Nephron (organoid): ENCODE measurements around the gene MICAL3.

Experiments used
- H3K27ac Mint-ChIP-seq, 3 experiments: 2 replicates each; pipeline ENCODE4 v1.8.0; 2020; ENCODE audit warnings: mixed read lengths in 3 of 3, mild to moderate bottlenecking in 2 of 3, moderate library complexity in 1 of 3
- H3K27me3 Mint-ChIP-seq: 2 replicates; pipeline ENCODE4 v1.8.0; 2021; ENCODE audit warnings: low read depth, mild to moderate bottlenecking, moderate library complexity, mixed read lengths
- H3K36me3 Mint-ChIP-seq: 2 replicates; pipeline ENCODE4 v1.8.0; 2020; ENCODE audit warnings: low read depth, mixed read lengths
- H3K4me1 Mint-ChIP-seq: 2 replicates; pipeline ENCODE4 v1.8.0; 2020; ENCODE audit warnings: mixed read lengths
- H3K4me3 Mint-ChIP-seq, 3 experiments: 2 replicates each; pipeline ENCODE4 v1.8.0; 2020; ENCODE audit warnings: mild to moderate bottlenecking in 3 of 3, mixed read lengths in 3 of 3, moderate library complexity in 2 of 3
- H3K9me3 Mint-ChIP-seq: 2 replicates; pipeline ENCODE4 v1.8.0; 2020; ENCODE audit warnings: mixed read lengths
- TF ChIP-seq, protein P1 (sequence below), 3 experiments: fragments of 200-600 bp; sonication (generic); IDR thresholded peaks; one replicate each; pipeline ENCODE4 v1.5.0; 2021; ENCODE audit warnings: antibody characterized with exemption in 3 of 3; ENCODE audit not compliant: unreplicated experiment in 3 of 3

MICAL3 gene

DNA sequence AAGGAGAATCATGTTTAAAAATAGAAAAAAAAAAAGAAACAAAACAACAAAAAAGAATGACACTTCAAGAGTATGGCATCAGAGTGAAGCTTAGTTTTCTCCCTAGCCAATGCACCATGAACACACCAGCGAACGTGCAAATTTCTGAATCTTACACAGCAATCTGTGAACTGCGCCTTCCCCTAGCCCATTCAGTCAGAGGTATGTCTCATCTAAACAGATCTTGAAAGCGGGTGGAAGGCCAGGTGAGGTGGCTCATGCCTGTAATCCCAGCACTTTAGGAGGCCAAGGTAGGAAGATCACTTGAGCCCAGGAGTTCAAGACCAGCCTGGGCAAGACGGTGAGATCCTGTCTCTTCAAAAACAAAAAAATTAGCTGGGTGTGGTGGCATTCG is 113.1 kb downstream of the MICAL3 start:
- H3K27me3 Mint-ChIP-seq: peaks cover 3% of the 10 kb centered on the region
- peaks cover 72% of the 10 kb centered on the region for H3K4me1 Mint-ChIP-seq
- H3K9me3 Mint-ChIP-seq: no peaks in the 10 kb centered on the region
- H3K4me3 Mint-ChIP-seq: peak overlapping the region in 2 of 3 experiments; percentile 16 to 20
- H3K36me3 Mint-ChIP-seq: peaks cover 7% of the 10 kb centered on the region
- peak overlapping the region; percentile 82 to 92 (median 87) for H3K27ac Mint-ChIP-seq
- TF ChIP-seq, protein P1, sequence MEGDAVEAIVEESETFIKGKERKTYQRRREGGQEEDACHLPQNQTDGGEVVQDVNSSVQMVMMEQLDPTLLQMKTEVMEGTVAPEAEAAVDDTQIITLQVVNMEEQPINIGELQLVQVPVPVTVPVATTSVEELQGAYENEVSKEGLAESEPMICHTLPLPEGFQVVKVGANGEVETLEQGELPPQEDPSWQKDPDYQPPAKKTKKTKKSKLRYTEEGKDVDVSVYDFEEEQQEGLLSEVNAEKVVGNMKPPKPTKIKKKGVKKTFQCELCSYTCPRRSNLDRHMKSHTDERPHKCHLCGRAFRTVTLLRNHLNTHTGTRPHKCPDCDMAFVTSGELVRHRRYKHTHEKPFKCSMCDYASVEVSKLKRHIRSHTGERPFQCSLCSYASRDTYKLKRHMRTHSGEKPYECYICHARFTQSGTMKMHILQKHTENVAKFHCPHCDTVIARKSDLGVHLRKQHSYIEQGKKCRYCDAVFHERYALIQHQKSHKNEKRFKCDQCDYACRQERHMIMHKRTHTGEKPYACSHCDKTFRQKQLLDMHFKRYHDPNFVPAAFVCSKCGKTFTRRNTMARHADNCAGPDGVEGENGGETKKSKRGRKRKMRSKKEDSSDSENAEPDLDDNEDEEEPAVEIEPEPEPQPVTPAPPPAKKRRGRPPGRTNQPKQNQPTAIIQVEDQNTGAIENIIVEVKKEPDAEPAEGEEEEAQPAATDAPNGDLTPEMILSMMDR (IDR thresholded peaks at IDR 0.05; ENCODE audit: unreplicated experiment in 3 of 3): no peak

DNA sequence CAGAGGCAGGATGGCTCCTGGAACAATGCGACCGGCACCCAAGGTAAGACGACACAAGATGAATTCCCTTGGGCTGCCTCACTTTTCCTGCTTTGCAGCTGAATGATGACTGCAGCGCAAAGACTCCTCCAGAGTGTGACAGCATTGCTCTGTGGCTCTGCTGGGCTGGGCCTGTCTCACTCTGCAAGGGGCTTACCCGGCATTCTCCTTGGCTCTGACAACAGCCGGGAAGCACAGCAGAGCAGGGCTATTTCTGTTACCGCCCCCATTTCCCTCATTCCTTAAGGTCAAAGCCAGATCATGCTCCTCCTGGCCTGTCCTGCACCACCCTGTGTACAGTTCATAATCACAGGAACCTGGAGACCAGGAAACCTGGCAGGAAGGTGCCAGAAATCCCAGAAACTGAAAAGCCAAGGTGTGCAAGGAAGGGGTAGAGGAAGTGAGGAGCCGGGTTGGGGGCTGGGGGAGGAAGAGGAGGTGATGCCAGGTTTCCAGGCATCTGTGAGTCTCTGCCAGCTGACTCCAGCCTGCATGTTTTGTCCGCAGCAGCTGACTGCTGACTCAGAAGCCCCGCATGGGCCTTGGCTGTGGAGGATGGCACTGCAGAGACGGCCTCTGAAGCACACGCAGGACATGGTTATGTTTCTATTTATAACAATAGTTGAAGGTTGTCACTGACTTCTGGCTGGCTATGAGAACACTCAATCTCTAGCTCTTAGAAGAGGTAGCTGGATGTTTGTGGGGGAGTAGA is 113.6 kb downstream of the MICAL3 start:
- Mint-ChIP-seq H3K4me1 (peaks cover 72% of the 10 kb centered on the region), H3K4me3 (peak overlapping the region; percentile 15 to 33 (median 20)), H3K9me3 (no peaks in the 10 kb centered on the region), H3K27me3 (peaks cover 3% of the 10 kb centered on the region), H3K27ac (peak overlapping the region; percentile 82 to 92 (median 87)), H3K36me3 (peaks cover 10% of the 10 kb centered on the region)
- TF ChIP-seq, protein P1 (IDR thresholded peaks at IDR 0.05; ENCODE audit: unreplicated experiment in 3 of 3): peak; percentile 22 to 51 (median 27)

- peaks cover 23% of the 10 kb centered on the region for H3K36me3 Mint-ChIP-seq
- H3K27ac Mint-ChIP-seq: peak overlapping the region in 2 of 3 experiments; percentile 38 to 51
- H3K4me3 Mint-ChIP-seq: no peak overlapping the region
- peaks cover 76% of the 10 kb centered on the region for H3K4me1 Mint-ChIP-seq
- TF ChIP-seq, protein P1 (IDR thresholded peaks at IDR 0.05; ENCODE audit: unreplicated experiment in 3 of 3): no peak
- H3K9me3 Mint-ChIP-seq: no peaks in the 10 kb centered on the region
- H3K27me3 Mint-ChIP-seq: peaks cover 3% of the 10 kb centered on the region
Measured at GRCh38 chr22:17907748-17908051, 116.7 kb downstream of the MICAL3 start.

DNA sequence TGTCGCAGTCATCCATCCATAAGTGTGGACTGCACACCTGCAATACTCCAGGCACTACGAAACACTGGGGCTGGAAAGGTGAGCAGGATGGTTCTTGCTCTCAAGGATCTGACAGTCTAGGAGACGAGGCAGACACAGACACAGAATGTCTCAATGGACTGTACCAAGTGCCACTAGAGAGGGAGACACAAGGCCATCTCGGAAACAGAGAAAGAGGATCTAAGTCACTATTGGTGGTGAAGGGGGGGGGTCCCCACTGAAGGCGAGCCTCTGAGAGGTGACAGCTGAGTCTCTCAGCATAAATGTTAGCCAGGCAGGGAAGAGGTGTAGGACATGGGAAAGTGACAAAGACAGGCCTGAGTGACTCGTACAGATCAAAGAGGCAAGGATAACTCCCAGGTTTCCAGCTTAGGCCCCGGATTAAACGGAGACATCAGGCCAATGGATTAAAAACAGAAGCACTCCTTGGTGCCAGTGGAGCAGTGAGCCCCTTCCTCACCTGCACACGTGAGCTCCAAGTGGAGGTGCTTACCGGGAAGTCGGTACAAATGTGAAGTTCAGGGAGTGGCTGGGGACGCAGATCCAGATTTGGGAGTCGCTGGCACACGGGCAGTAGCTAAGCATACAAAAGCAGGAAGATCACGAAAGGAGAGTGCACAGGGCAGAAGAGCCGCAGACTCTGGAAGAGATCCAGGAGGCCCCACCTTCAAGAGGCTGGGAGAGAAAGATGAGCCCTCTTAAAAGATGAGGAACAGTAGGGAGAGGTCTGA is 117.2 kb downstream of the MICAL3 start:
- Mint-ChIP-seq H3K4me3 (no peak overlapping the region), H3K36me3 (peaks cover 27% of the 10 kb centered on the region), H3K9me3 (no peaks in the 10 kb centered on the region), H3K4me1 (peaks cover 75% of the 10 kb centered on the region), H3K27ac (peak overlapping the region; percentile 13 to 78 (median 38)), H3K27me3 (peaks cover 3% of the 10 kb centered on the region)
- TF ChIP-seq, protein P1 (IDR thresholded peaks at IDR 0.05; ENCODE audit: unreplicated experiment in 3 of 3): no peak

GRCh38 chr22:17905445-17905844 is 118.9 kb downstream of the MICAL3 start:
- Mint-ChIP-seq H3K27me3 (peaks cover 3% of the 10 kb centered on the region), H3K4me1 (peaks cover 59% of the 10 kb centered on the region), H3K27ac (peak overlapping the region in 2 of 3 experiments; percentile 51 to 79), H3K9me3 (no peaks in the 10 kb centered on the region), H3K4me3 (no peak overlapping the region), H3K36me3 (peaks cover 37% of the 10 kb centered on the region)
- TF ChIP-seq, protein P1 (IDR thresholded peaks at IDR 0.05; ENCODE audit: unreplicated experiment in 3 of 3): no peak
